CD14-positive monocyte (primary cell): Measurements from ENCODE around the gene TNFRSF14. TPM values are rescaled to one million over a fixed set of nuclear protein-coding genes. Genes with fewer than 3 reads are reported as not detected.

Experiments
- DNase-seq, 3 donors: peaks; one replicate each; pipeline ENCODE4 v3.0.0-alpha.2; 2011 to 2022
- H2AFZ ChIP-seq: 2 replicates; pipeline ENCODE4 v1.6.0; 2012; ENCODE audit warnings: mild to moderate bottlenecking, low read depth, low read length, inconsistent platforms; ENCODE audit not compliant: insufficient read depth, poor library complexity, severe bottlenecking
- H3K27ac ChIP-seq, 2 donors: 1 replicate in 1 of 2; 2 replicates in 1 of 2; pipeline ENCODE4 v1.5.1; 2012 to 2013; ENCODE audit warnings: low read length in 2 of 2, control low read depth in 1 of 2, inconsistent platforms in 1 of 2, low read depth in 1 of 2, mild to moderate bottlenecking in 1 of 2
- H3K27me3 ChIP-seq, 2 donors: one replicate each; pipeline versions ENCODE4 v1.6.0 to v1.6.1; 2011 to 2013; ENCODE audit warnings: low read length in 2 of 2; ENCODE audit not compliant: control insufficient read depth in 2 of 2, insufficient read depth in 2 of 2
- H3K36me3 ChIP-seq, 2 donors: replicated peaks in 1 of 2; 1 replicate in 1 of 2; 2 replicates in 1 of 2; pipeline versions ENCODE4 v1.5.1 to v1.6.1; 2012 to 2013; ENCODE audit warnings: low read length in 2 of 2, control low read depth in 1 of 2, inconsistent platforms in 1 of 2, mild to moderate bottlenecking in 1 of 2; ENCODE audit not compliant: insufficient read depth in 2 of 2, control insufficient read depth in 1 of 2
- H3K4me1 ChIP-seq, 2 donors: 1 replicate in 1 of 2; 2 replicates in 1 of 2; pipeline versions ENCODE4 v1.5.1 to v1.6.1; 2012 to 2013; ENCODE audit warnings: low read length in 2 of 2, control low read depth in 1 of 2, inconsistent platforms in 1 of 2, mild to moderate bottlenecking in 1 of 2, moderate library complexity in 1 of 2; ENCODE audit not compliant: insufficient read depth in 2 of 2, control insufficient read depth in 1 of 2
- H3K4me2 ChIP-seq: replicated peaks from 2 replicates; pipeline ENCODE3; 2012; ENCODE audit warnings: low read length, moderate library complexity, mild to moderate bottlenecking; ENCODE audit not compliant: poor library complexity, severe bottlenecking; ENCODE audit errors: extremely low read depth
- H3K4me3 ChIP-seq, 3 experiments: fragments of 200-600 bp in 1 of 3; sonication (generic) in 1 of 3; replicated peaks in 1 of 3; 1 replicate in 2 of 3; 2 replicates in 1 of 3; pipeline ENCODE4 v1.5.1; 2011 to 2013; ENCODE audit warnings: low read length in 3 of 3, mild to moderate bottlenecking in 3 of 3, control low read depth in 2 of 3, low read depth in 2 of 3, inconsistent platforms in 1 of 3, moderate library complexity in 1 of 3
- H3K79me2 ChIP-seq: 2 replicates; pipeline ENCODE4 v1.6.0; 2012; ENCODE audit warnings: mild to moderate bottlenecking, control low read depth, inconsistent platforms, low read length, moderate library complexity; ENCODE audit not compliant: insufficient read depth
- H3K9ac ChIP-seq: 2 replicates; pipeline ENCODE4 v1.6.0; 2017; ENCODE audit warnings: low read length, mild to moderate bottlenecking; ENCODE audit not compliant: insufficient read depth, poor library complexity, severe bottlenecking
- H3K9me3 ChIP-seq, 2 donors: replicated peaks in 1 of 2; 1 replicate in 1 of 2; 2 replicates in 1 of 2; pipeline versions ENCODE4 v1.5.1 to v1.6.1; 2012 to 2013; ENCODE audit warnings: low read length in 2 of 2, control low read depth in 1 of 2; ENCODE audit not compliant: control insufficient read depth in 1 of 2, insufficient read depth in 1 of 2
- H4K20me1 ChIP-seq: 2 replicates; pipeline ENCODE4 v1.6.0; 2012; ENCODE audit warnings: mild to moderate bottlenecking, low read length, control low read depth, moderate library complexity; ENCODE audit not compliant: insufficient read depth
- H3K27ac Mint-ChIP-seq, 7 donors: one replicate each; pipeline ENCODE4 v1.8.0; 2020; ENCODE audit warnings: mild to moderate bottlenecking in 7 of 7, mixed read lengths in 7 of 7, moderate library complexity in 6 of 7, inconsistent platforms in 2 of 7
- H3K27me3 Mint-ChIP-seq, 3 donors: one replicate each; pipeline ENCODE4 v1.8.0; 2021 to 2022; ENCODE audit warnings: low read depth in 3 of 3, mild to moderate bottlenecking in 3 of 3, mixed read lengths in 3 of 3, moderate library complexity in 3 of 3, inconsistent platforms in 1 of 3
- H3K36me3 Mint-ChIP-seq, 2 donors: one replicate each; pipeline ENCODE4 v1.8.0; 2020; ENCODE audit warnings: mixed read lengths in 2 of 2, inconsistent platforms in 1 of 2, mild to moderate bottlenecking in 1 of 2
- H3K4me1 Mint-ChIP-seq: one replicate; pipeline ENCODE4 v1.8.0; 2020; ENCODE audit warnings: mild to moderate bottlenecking, mixed read lengths
- H3K4me3 Mint-ChIP-seq, 2 donors: one replicate each; pipeline ENCODE4 v1.8.0; 2020; ENCODE audit warnings: mild to moderate bottlenecking in 2 of 2, mixed read lengths in 2 of 2, moderate library complexity in 1 of 2
- H3K9me3 Mint-ChIP-seq, 7 donors: one replicate each; pipeline ENCODE4 v1.8.0; 2020 to 2022; ENCODE audit warnings: mixed read lengths in 7 of 7, mild to moderate bottlenecking in 6 of 7, moderate library complexity in 6 of 7, inconsistent platforms in 2 of 7
- CTCF ChIP-seq: fragments of 200-600 bp; IDR thresholded peaks from one replicate; pipeline ENCODE4 v1.8.0; 2022; ENCODE audit warnings: antibody characterized with exemption, mild to moderate bottlenecking
- WGBS: methylation state at CpG from one replicate; pipeline ENCODE4 v1.1.5; 2013; ENCODE audit warnings: missing lambda C conversion rate; ENCODE audit not compliant: insufficient coverage; 5-methylcytosine and 5-hydroxymethylcytosine counted together
- intact Hi-C, 2 donors: fragments of 100-400 bp; cut with micrococcal nuclease; formaldehyde crosslinking; loops; one replicate each; pipeline versions ENCODE4 v1.15.0 to v1.15.1; 2023
- polyA plus RNA-seq, 3 donors: library from polyadenylated mRNA; depleted of rRNA in 1 of 3; unstranded in 2 of 3; stranded (reverse) in 1 of 3; fragments of 300-500 nt in 2 of 3; fragments of >200 nt in 1 of 3; fragmentation: Illumina TruSeq in 2 of 3; gene quantifications; 1 replicate in 2 of 3; 2 replicates in 1 of 3; pipeline ENCODE4 v1.2.3, GENCODE V29; 2012 to 2021

TNFRSF14 gene
- polyA plus RNA-seq, 3 donors: 62.1 to 512 (median 64.4) TPM

GRCh38 chr1:2544093-2544874 is 11.9 kb upstream of the TNFRSF14 start:
- intact Hi-C loops: loop anchor here in 1 of 2 donors (10.0 kb wide), 1 partner anchor 349 kb away; the partner anchor contains the start of gene FAAP20
- no peak for DNase-seq
- H3K27me3 Mint-ChIP-seq: peaks cover 11 to 54% (median 22%) of the 10 kb centered on the region in 3 donors

More at GRCh38 chr1:2544093-2544874, 11.9 kb upstream of the TNFRSF14 start:
- Histone ChIP-seq H3K9ac (no peak overlapping the region), H3K27me3 (peaks cover 3 to 27% of the 10 kb centered on the region in 2 donors), H3K79me2 (peaks cover 8% of the 10 kb centered on the region), H2AFZ (no peak overlapping the region), H3K4me3 (no peak overlapping the region), H3K9me3 (no peaks in the 10 kb centered on the region), H3K4me2 (no peak overlapping the region), H3K27ac (no peak overlapping the region), H3K4me1 (peaks cover 26 to 37% of the 10 kb centered on the region in 2 donors), H3K36me3 (no peaks in the 10 kb centered on the region), H4K20me1 (peaks cover 11% of the 10 kb centered on the region)
- Mint-ChIP-seq H3K27ac (peak overlapping the region in 1 of 7 donors; percentile 32), H3K4me1 (peaks cover 15% of the 10 kb centered on the region), H3K4me3 (no peak overlapping the region), H3K36me3 (no peaks in the 10 kb centered on the region), H3K9me3 (no peaks in the 10 kb centered on the region)
- WGBS: 82% methylated on average over 26 of the region's 26 CpGs
- TF ChIP-seq CTCF: no peak
